AML-193 (cell line): ENCODE results near the gene SORCS3.
A peak's percentile ranks its signal among the peaks of the same experiment; 100 is the strongest.

Experiments
- DNase-seq, 2 experiments: peaks; one replicate each; lab custom pipeline; 2025; lab: John Stamatoyannopoulos, UW

The SORCS3 gene

DNA sequence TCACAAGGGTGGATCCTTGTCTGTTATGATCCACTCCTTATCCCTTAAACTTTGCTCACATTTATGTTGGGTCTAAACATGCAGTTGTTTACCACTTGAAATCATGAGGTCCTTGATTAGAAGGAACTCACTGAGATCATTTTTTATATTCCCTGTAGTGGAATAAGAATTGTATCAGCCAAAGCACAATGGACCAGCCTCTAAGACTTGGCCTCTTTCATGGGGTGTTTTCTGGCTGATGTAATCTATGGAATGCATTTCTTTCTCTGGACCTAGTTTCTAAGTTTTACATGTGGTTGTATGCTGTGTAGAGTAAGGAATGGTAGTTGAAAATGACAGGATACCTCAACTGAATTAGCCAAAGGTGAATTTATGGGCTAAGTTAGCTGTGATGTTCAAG is 376.6 kb downstream of the SORCS3 start:
- no peak for DNase-seq

DNA sequence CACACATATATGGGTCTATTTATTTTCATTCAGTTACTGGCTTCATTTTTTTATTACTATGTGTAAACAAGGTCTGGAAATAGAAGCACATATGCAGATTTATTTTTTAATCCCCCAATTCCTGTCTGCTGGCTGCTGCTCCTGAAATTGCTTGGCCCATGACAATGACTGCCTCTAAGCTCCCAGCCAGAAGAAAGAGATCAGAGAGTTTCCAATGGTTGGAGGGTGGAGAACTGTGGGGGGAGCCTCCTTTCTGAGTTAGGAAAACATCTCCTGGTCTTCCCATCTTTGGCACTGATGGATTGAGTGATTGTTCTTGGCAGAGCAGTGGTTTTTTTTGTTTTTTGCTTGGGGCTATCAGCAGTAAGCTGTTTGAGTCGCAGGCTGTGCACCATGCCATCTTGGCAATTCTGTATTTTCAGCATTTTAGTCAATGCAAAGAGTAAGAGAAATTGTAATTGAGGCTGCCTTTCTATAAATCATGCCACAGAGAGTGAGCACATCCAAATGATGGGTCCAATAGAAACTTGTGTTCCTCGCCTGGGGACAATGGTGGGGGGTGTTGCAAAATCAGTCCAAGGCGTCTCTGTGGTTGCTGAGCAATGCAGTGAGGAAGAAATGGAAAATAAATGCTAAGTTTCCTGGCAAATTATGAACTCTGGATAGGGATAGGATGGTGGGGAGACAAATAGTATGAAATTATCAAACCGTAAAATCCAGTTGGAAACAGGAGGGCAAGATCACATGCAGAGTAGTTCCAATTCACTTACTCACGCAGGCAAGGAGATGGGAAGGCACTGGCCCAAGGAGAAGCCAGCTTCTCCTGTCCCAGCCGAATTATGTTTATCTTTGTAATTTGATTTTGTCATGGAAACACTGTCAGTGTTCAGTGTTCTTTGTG is 382.4 kb downstream of the SORCS3 start:
- no peak for DNase-seq

GRCh38 chr10:105024184-105024583 is 383.1 kb downstream of the SORCS3 start:
- DNase-seq: no peak

DNA sequence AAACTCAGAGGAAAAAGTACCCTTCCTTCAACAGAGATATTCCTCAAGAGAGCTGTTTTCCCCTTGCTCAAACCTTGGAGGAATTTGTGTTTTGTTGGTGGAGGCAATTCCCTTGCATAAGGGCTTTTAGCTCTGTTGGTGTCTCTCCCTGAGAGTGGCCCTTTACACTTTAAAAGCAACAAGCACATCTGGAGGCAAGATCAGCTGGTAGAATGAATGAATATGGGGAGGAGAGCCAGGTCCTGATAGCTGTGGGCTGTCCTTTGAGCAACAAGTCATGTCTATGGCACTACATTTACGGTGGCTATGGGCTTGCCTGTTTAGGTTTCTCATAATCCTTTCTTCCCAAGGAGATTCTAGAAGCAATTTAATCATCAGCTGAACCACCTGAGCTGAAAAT is 384.0 kb downstream of the SORCS3 start:
- DNase-seq: no peak

GRCh38 chr10:105026566-105026965 is 385.5 kb downstream of the SORCS3 start:
- DNase-seq: no peak

- no peak for DNase-seq
Observed at GRCh38 chr10:105029286-105029685, 388.2 kb downstream of the SORCS3 start.

- DNase-seq: no peak
Observed at GRCh38 chr10:105037022-105037421, 395.9 kb downstream of the SORCS3 start.

DNA sequence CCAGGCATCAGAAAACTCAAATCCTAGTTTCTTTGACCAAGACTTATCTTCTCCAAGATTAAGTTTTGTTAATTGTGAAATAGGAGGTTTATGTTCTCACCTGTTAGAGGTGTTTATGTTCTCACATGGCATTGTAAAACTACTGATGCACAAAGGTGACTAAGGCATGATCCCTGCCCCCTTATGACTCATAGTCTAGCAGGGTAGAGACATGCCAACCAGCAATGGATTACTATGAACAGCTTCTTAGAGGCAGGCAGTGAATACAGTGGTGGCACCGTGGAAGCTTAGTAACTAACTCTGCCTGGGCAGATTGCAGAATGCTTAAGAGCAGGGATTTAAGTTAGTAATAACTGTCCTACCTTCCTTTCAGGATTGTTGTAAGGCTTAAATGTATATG is 400.9 kb downstream of the SORCS3 start:
- no peak for DNase-seq

DNA sequence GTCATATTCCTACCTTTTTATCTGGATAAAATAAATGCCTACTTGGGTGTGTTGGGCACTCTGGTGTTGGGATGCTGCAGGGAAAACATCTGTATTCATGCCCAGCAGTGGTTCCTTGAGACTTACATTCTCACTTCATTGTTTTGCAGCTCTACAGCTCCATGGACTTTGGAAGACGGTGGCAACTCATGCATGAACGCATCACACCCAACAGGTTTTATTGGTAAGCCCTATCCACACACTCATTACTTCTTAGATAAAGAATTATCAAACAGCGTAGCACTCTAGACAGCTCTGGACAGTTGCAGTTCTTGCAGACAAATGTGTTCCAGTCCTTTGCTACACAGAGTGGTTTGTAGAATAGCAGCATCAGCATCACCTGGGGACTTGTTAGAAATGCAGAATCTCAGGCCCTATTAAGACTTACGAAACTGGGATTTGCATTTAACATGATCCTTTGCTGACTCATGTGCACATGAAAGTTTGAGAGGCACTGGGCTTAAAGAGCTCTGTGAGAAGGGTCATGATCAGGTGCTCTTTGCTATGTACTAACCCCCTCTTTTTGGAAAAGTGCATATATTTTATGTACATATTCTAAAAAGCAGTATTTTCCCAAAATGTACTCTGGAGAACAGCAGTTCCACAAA is 401.9 kb downstream of the SORCS3 start:
- DNase-seq: no peak

DNA sequence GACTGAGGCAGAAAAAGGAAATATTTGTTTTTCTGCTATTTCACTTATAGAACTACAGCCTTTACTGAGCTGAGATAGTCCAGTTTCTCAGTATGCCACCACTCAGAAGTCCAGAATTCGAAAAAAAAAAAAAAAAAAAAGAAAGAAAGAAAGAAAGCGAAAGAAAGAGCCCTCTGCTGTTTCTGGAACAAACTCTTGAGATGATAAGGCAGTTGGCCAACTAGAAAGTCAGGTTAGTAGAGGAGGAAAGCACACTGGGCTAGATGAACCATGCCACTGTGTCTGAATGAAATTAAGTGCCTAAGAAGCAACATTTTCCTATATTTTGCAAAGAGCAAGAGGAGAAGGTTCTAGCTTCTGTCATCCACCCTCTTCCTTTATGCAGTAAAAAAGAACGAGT is 403.8 kb downstream of the SORCS3 start:
- DNase-seq: no peak

GRCh38 chr10:105056413-105056812 is 415.3 kb downstream of the SORCS3 start:
- no peak for DNase-seq

GRCh38 chr10:105062951-105063350 is 421.9 kb downstream of the SORCS3 start:
- DNase-seq: no peak

- DNase-seq: peak in 1 of 2 experiments; percentile 0
Observed at GRCh38 chr10:105063796-105064195, 422.7 kb downstream of the SORCS3 start.

GRCh38 chr10:105068497-105068896 is 427.4 kb downstream of the SORCS3 start:
- DNase-seq: no peak

- DNase-seq: no peak
Observed at GRCh38 chr10:105070249-105070648, 429.2 kb downstream of the SORCS3 start.

- no peak for DNase-seq
Observed at GRCh38 chr10:105070952-105071351, 429.9 kb downstream of the SORCS3 start.

- DNase-seq: no peak
Observed at GRCh38 chr10:105071980-105072379, 430.9 kb downstream of the SORCS3 start.

DNA sequence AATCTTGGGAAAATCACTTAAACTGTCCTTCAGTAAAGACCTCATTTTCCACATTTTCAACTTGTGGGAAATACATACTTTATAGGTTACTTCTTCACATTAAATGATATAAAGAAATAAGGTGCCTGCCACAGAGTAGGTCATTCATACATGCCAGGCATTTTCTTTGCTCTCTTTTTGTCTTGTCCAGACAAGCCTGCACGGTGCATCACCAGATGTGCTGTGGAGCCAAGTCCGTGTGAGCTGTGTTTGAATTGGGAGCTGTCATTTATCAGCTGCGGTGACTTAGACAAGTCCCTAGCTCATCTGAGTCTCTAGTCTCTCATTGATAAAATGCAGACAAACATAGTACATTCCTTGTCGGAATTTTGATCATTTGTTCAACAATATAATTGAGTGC is 432.9 kb downstream of the SORCS3 start:
- no peak for DNase-seq

DNA sequence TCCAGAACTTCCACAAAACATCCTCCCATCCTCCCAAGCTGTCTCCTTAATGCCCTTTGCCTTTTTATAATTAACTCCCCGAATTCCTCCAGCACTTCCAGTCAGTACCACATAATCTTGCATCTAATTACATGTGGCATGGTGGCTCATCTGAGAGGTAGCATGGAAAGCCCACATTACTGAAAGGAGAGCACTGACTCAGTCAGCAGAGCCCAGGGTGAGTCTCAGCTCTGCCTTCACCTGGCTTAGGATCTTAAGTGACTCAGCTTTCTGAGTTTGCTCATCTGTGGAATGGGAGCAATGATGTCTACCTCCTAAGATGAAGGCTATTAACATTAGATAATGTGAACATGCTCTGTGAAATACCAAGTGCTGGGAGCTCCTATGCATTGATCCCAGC is 433.9 kb downstream of the SORCS3 start:
- DNase-seq: no peak

GRCh38 chr10:105085980-105086379 is 444.9 kb downstream of the SORCS3 start:
- DNase-seq: no peak

DNA sequence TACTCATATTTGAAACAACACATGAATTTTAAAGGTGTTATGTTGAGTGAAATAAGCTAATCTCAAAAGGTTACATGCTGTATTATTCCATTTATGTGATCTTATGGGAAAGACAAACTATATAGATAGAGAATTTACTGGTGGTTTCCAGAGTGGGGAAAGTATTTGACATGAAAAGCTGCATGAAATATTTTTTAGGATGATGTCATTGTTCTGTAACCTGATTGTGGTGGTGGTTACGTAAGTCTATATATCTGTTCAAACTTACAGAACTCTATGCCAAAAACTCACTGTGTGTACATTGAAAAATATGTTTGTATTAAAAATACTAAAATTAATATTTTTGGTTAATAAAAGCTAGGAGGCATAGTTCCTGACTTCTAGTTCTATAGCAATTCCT is 453.0 kb downstream of the SORCS3 start:
- DNase-seq: no peak

GRCh38 chr10:105096316-105096715 is 455.2 kb downstream of the SORCS3 start:
- no peak for DNase-seq

DNA sequence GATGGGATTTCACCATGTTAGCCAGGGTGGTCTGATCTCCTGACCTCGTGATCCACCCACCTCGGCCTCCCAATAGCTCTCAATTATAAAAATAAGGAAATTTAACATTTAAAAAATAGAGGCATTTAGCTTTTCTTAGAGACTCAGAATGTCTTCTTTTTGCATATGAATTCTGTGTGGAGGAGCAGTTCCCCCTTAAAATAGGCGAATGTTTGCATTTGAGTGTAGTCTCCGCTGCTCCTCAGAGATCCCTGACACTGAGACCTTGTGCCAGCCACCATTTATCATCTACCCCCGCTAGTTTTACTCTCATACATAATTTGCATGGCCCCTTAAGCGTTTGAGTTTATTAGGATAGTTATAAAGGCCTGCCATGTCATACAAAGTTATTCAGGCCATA is 461.9 kb downstream of the SORCS3 start:
- DNase-seq: no peak

GRCh38 chr10:105104297-105104696 is 463.2 kb downstream of the SORCS3 start:
- no peak for DNase-seq
